DND-41 (cell line): Measurements from ENCODE around the gene XAGE3.

Experiments
- EZH2 ChIP-seq: IDR thresholded peaks from 3 replicates; pipeline ENCODE4 v1.6.1; 2012; ENCODE audit warnings: borderline replicate concordance, low read depth, mild to moderate bottlenecking, moderate library complexity, low read length, inconsistent platforms; ENCODE audit not compliant: severe bottlenecking
- TF ChIP-seq, protein P1 (sequence below): IDR thresholded peaks from 2 replicates; pipeline ENCODE4 v1.5.1; 2012; ENCODE audit warnings: borderline replicate concordance, low read length, moderate library complexity, mild to moderate bottlenecking; ENCODE audit not compliant: poor library complexity, severe bottlenecking; ENCODE audit errors: extremely low read depth

GRCh38 chrX:52867610-52868348 lies at the start of gene XAGE3:
- TF ChIP-seq, protein P1, sequence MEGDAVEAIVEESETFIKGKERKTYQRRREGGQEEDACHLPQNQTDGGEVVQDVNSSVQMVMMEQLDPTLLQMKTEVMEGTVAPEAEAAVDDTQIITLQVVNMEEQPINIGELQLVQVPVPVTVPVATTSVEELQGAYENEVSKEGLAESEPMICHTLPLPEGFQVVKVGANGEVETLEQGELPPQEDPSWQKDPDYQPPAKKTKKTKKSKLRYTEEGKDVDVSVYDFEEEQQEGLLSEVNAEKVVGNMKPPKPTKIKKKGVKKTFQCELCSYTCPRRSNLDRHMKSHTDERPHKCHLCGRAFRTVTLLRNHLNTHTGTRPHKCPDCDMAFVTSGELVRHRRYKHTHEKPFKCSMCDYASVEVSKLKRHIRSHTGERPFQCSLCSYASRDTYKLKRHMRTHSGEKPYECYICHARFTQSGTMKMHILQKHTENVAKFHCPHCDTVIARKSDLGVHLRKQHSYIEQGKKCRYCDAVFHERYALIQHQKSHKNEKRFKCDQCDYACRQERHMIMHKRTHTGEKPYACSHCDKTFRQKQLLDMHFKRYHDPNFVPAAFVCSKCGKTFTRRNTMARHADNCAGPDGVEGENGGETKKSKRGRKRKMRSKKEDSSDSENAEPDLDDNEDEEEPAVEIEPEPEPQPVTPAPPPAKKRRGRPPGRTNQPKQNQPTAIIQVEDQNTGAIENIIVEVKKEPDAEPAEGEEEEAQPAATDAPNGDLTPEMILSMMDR, result no peak
- no peak for TF ChIP-seq EZH2
